Measurements from ENCODE around the gene TCN2. TPM values are rescaled to one million over a fixed set of nuclear protein-coding genes. Genes with fewer than 3 reads are reported as not detected.

TCN2 gene
- total RNA-seq, 4 donors from 2014 or later = 14.2 to 42.7 (median 33.3) TPM

DNA sequence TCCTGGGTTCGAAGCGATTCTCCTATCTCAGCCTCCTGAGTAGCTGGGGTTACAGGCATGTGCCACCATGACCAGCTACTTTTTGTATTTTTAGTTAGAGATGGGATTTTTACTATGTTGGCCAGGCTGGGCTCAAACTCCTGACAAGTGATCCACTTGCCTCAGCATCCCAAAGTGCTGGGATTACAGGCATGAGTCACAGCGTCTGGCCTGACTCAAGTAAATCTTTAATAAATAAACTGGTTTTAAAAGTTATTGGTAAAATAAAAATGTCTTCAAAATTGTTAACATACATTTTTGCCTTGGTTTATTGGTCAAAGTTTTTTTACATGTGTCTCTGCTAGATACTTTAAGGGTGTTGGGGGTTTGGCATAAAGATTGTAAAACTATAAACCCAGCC is 8.0 kb upstream of the TCN2 start:
- Histone ChIP-seq H3K4me3 (no peak overlapping the region), H3K27ac (no peak overlapping the region), H3K27me3 (peaks cover 6% of the 10 kb centered on the region), H3K9me3 (no peaks in the 10 kb centered on the region), H3K36me3 (no peaks in the 10 kb centered on the region), H3K4me1 (no peaks in the 10 kb centered on the region)
- ATAC-seq = no peak
- 100% methylated on average over 1 to 3 of the region's 3 CpGs for whole genome bisulfite sequencing, 2 donors (ENCODE audit: low coverage in 1 of 2)
- TF ChIP-seq POLR2A (IDR thresholded peaks at IDR 0.05) = no peak
- TF ChIP-seq, protein P1, sequence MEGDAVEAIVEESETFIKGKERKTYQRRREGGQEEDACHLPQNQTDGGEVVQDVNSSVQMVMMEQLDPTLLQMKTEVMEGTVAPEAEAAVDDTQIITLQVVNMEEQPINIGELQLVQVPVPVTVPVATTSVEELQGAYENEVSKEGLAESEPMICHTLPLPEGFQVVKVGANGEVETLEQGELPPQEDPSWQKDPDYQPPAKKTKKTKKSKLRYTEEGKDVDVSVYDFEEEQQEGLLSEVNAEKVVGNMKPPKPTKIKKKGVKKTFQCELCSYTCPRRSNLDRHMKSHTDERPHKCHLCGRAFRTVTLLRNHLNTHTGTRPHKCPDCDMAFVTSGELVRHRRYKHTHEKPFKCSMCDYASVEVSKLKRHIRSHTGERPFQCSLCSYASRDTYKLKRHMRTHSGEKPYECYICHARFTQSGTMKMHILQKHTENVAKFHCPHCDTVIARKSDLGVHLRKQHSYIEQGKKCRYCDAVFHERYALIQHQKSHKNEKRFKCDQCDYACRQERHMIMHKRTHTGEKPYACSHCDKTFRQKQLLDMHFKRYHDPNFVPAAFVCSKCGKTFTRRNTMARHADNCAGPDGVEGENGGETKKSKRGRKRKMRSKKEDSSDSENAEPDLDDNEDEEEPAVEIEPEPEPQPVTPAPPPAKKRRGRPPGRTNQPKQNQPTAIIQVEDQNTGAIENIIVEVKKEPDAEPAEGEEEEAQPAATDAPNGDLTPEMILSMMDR (IDR thresholded peaks at IDR 0.05) = no peak
- TF ChIP-seq POLR2AphosphoS5 (IDR thresholded peaks at IDR 0.05) = no peak
- no peak for TF ChIP-seq EP300 (IDR thresholded peaks at IDR 0.05)

DNA sequence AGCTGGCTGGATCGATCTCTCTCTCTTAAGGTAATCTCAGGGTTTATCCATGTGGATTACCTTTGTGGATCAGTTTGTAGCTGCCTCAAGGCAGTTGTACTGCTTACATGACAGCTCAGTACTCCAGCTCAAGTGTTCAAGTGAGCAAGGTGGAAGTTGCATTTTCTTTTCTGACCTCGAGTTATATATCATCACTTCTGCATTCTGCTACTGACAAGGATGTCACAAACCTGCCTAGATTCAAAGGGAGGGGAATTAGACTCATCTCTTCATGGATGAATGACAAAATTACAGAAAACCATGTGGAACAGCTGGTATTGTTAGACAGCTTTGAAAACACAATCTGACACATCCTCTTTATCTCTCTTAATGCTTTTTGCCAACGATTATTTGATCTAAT is 6.1 kb upstream of the TCN2 start:
- ATAC-seq = no peak

DNA sequence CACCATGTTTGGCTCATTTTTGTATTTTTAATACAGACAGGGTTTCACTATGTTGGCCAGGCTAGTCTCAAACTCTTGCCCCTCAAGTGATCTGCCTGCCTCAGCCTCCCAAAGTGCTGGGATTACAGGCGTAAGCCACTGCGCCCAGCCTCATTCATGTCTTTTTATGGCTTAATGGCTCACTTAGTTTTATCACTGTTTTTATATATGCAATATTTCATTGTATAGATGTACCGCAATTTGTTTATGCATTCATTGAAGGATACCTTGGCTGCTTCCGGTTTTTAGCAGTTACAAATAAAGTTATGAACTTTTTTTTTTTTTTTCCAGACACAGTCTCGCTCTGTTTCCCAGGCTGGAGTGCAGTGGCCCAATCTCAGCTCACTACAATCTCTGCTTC is 5.5 kb upstream of the TCN2 start:
- Histone ChIP-seq H3K27ac (no peak overlapping the region), H3K4me3 (no peak overlapping the region), H3K4me1 (peaks cover 0 to 15% (median 7%) of the 10 kb centered on the region in 3 donors), H3K27me3 (peaks cover 6% of the 10 kb centered on the region), H3K36me3 (no peaks in the 10 kb centered on the region), H3K9me3 (no peaks in the 10 kb centered on the region)
- 81 to 82% methylated on average over 4 to 5 of the region's 5 CpGs for WGBS, 2 donors (ENCODE audit: low coverage in 1 of 2)
- TF ChIP-seq POLR2A (IDR thresholded peaks at IDR 0.05) (no peak), POLR2AphosphoS5 (IDR thresholded peaks at IDR 0.05) (no peak), EP300 (IDR thresholded peaks at IDR 0.05) (no peak)
- TF ChIP-seq, protein P1 (IDR thresholded peaks at IDR 0.05) = no peak
- no peak for ATAC-seq

More for the DNA sequence above, 6.1 kb upstream of the TCN2 start:
- Histone ChIP-seq H3K27me3 (peaks cover 6% of the 10 kb centered on the region), H3K36me3 (no peaks in the 10 kb centered on the region), H3K27ac (no peak overlapping the region), H3K9me3 (no peaks in the 10 kb centered on the region), H3K4me3 (no peak overlapping the region), H3K4me1 (peaks cover 0 to 10% (median 3%) of the 10 kb centered on the region in 3 donors)
- 43 to 67% methylated on average over 2 to 3 of the region's 3 CpGs for WGBS, 2 donors (ENCODE audit: low coverage in 1 of 2)
- TF ChIP-seq EP300 (IDR thresholded peaks at IDR 0.05) (no peak), POLR2AphosphoS5 (IDR thresholded peaks at IDR 0.05) (no peak), POLR2A (IDR thresholded peaks at IDR 0.05) (no peak)
- TF ChIP-seq, protein P1 (IDR thresholded peaks at IDR 0.05) = no peak

DNA sequence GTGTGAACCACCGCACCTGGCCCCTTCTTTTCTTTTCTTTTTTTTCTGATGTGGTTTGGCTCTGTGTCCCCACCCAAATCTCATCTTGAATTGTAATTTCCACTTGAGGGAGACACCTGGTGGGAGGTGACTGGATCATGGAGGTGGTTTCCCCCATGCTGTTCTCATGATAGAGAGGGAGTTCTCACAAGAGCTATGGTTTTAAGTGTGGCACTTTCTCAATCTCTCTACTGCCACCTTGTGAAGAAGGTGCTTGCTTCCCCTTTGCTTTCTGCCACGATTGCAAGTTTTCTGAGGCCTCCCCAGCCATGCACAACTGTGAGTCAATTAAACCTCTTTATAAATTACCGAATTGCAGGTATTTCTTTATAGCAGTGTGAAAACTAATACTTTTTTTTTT is 4.9 kb upstream of the TCN2 start:
- peaks cover under 1% of the 10 kb centered on the region for H3K27me3 ChIP-seq
- no peak overlapping the region for H3K27ac ChIP-seq
- ATAC-seq = no peak
- WGBS, 2 donors (ENCODE audit: low coverage in 1 of 2) = 45 to 61% methylated on average over 2 to 3 of the region's 3 CpGs
- peaks cover 0 to 20% (median 7%) of the 10 kb centered on the region in 3 donors for H3K4me1 ChIP-seq
- no peaks in the 10 kb centered on the region for H3K9me3 ChIP-seq
- H3K36me3 ChIP-seq = no peaks in the 10 kb centered on the region
- H3K4me3 ChIP-seq = no peak overlapping the region
- TF ChIP-seq POLR2AphosphoS5 (IDR thresholded peaks at IDR 0.05) = no peak
- TF ChIP-seq, protein P1 (IDR thresholded peaks at IDR 0.05) = no peak
- TF ChIP-seq EP300 (IDR thresholded peaks at IDR 0.05) = no peak
- TF ChIP-seq POLR2A (IDR thresholded peaks at IDR 0.05) = no peak

DNA sequence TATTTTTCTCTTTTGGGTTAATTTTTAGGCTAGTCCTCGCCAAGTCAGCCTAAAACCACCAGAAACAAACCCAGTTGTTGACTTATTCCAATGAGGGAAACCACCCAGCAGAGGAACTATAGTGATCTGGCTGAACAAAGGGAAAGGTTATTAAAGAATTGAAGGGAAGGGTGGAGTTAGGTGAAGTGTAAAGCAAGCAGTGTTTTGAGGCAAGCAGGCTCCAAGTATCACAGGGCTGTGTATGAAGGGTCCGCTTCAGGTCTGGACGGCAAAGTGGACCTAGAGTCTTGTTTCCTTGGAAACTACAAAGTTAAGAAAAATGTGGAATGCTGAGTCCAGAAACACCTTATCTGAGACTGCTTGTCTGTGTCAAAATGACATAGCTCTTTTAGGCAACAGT is 3.2 kb upstream of the TCN2 start:
- H3K4me3 ChIP-seq = no peak overlapping the region
- no peak overlapping the region for H3K27ac ChIP-seq
- WGBS, 2 donors (ENCODE audit: low coverage in 1 of 2) = 53 to 79% methylated on average over 3 of the region's 3 CpGs
- H3K36me3 ChIP-seq = no peaks in the 10 kb centered on the region
- no peaks in the 10 kb centered on the region for H3K27me3 ChIP-seq
- TF ChIP-seq POLR2AphosphoS5 (IDR thresholded peaks at IDR 0.05) (no peak), POLR2A (IDR thresholded peaks at IDR 0.05) (no peak)
- H3K4me1 ChIP-seq = peaks cover 0 to 37% (median 21%) of the 10 kb centered on the region in 3 donors
- ATAC-seq = no peak
- H3K9me3 ChIP-seq = no peaks in the 10 kb centered on the region
